Middle frontal gyrus (tissue), 1 donor: Measurements from ENCODE around the gene PRELID3B.

ENCODE experiments used
- DNase-seq: peaks from one replicate; pipeline ENCODE4 v3.0.0-alpha.2; 2015; ENCODE audit warnings: low spot score; ENCODE audit errors: extremely low spot score

Gene PRELID3B

GRCh38 chr20:59010321-59010994 lies 32.1 kb downstream of the PRELID3B start:
- DNase-seq, result no peak

DNA sequence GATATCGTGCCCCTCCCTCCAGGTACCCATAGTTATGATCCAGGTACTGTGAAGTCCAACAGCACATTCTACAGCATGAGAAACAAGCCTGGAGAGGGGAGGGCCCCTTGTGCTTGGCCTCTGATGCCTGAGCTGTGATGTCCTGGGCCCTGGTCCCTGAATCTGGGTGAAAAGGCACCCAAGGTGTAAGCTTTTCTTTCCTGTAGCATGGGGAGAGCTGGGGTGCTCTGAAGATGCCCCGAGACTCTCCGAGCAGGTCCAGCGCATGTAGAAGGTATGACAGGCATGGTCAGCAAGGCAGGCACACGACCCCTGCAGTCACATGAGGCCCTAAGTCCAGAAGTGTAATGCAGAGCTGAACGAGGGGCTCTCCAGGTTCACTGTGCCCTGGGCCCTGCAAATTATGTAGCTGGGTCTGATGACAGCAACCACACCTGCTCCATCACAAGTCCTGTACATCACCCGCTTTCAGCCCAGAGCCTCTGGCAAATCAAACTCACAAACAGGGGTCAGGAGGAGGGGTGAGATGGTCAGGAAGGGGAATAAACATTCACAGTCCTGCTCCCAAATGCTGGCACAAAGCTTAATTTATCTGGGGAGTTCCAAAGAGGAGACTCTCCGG lies 33.8 kb downstream of the PRELID3B start:
- DNase-seq, result no peak

DNA sequence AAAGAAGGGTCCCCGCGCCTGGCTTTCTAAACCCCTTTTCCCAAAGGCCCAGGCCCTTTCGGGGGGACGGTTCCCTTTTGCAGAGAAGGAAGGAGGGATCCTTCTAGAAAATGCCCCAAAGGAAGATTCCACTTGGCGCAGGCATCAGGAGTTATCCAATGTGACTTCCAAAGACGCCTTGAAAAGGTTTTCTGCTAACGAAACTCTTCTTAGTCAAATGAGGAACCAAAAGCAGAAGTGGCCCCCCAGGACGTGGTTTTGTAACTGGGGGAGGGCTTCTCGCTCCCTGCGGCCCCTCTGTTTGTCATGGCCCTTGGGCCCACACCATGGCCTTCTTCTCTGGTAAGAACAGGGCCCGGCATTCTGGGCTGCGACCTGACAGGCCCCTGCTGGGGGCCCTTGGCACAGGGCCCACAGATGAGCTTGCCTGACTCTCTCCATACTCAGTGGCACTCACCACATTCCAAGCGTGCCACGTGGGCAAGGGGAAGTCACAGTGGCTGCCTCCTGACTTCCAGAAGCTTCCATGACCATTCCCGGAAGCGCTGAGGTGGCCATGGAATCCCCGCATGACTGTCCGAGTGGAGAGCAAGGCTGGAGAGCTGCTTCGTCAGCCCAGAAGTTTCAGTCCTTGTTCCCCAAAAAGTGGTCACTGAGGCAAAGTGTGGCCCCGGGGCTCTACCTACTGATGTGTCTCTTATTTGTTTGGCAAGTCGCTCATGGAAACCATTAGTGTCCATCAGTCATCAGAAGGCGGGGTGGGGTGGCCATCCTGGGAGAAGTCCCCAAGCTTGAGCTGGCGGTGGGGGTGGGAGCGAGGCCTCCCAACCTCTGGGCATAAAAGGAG lies 34.7 kb downstream of the PRELID3B start:
- DNase-seq, result no peak

GRCh38 chr20:59006864-59007664 lies 35.5 kb downstream of the PRELID3B start, which contains the start of gene CTSZ:
CTSZ (minus strand) TSS chr20:59007254; CDS start chr20:59007128, 126 bp downstream.
- DNase-seq, result no peak

GRCh38 chr20:59006167-59006863 lies 36.3 kb downstream of the PRELID3B start:
- DNase-seq, result no peak

DNA sequence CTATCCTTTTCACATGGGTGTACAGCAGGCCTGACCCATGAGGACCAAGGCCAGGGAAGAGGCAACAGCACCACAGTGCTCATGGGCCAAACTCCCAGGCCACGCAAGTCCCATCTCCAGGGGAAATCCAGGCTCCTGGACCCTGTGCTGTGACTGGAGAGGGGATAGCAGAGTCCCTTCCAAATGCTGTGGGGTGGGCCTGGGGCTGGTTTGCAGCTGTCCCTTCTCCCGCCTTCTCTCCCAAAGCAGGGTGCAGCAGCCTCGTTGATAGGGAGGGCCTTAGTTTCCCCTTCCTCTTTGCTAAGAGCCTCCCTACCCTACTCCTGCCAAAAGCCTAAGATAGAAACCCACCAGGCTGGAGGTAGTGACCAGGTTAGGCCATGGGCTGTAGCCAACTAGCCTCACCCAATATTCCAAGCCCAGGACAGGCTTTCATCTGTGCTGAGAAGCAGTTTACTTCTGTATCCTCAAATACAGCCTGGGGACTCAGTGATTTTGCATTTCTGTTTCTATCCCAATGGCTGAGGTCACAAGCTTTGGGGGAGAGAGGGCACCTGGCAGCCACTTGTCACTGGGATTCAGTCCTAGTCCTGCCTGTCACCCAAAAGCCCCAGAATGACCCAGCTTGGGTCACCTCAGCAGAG lies 36.9 kb downstream of the PRELID3B start:
- no peak for DNase-seq

DNA sequence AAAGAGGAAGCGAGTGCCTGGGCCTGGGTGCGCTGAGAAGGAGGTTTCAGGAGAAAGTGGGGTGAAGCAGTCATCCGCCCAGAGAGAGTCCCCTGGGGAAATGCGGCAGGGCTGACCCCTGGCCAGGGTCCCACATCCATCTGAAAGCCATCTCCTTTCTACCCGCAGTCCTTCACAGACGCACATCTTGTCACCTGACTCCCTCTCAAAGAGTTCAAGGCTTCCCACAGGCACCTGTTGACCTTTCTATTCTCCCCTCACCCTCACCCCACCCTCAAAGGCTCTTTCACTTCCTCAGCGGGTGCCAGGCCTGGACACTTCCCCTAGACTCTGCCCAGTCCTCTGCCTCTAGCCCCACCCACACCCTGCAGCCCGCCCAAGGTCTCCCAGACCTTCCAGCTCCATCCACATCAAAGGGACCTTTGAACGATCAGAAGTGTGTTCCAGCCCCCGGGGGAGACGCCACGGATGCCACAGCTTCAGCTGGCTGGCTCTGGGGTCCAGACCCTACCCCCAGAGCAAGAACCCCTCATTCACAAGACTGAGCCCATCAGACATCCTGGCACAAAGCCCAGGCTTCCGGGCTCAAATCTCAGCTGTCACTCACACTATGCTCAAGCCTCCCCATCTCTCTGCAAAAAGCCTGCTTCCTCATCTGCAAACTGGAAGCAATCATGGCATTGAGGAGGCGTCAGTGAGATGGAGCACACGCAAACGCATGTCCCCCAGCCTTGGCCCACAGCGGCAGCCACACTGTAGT lies 37.6 kb downstream of the PRELID3B start:
- no peak for DNase-seq

DNA sequence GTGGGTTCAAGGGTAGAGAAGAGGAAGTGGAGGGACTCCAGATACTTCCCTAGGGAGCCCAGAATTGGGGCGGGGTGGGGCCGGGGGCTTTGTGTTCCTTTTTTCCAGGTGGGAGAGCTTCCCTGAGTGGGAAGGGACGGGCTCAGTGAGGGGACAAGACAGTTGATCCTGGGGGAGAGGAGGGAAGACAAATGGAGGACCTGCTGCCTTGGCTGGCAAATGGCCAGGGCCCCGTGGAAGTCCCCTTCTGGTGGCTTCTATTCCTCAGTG lies 38.2 kb downstream of the PRELID3B start:
- DNase-seq, result no peak

GRCh38 chr20:59003836-59004492 lies 38.6 kb downstream of the PRELID3B start:
- DNase-seq, result no peak

- no peak for DNase-seq
These were observed 39.6 kb downstream of the PRELID3B start for GRCh38 chr20:59002874-59003399.

GRCh38 chr20:59002388-59002787 lies 40.2 kb downstream of the PRELID3B start:
- DNase-seq, result no peak

GRCh38 chr20:59001449-59002171 lies 41.0 kb downstream of the PRELID3B start:
- no peak for DNase-seq

DNA sequence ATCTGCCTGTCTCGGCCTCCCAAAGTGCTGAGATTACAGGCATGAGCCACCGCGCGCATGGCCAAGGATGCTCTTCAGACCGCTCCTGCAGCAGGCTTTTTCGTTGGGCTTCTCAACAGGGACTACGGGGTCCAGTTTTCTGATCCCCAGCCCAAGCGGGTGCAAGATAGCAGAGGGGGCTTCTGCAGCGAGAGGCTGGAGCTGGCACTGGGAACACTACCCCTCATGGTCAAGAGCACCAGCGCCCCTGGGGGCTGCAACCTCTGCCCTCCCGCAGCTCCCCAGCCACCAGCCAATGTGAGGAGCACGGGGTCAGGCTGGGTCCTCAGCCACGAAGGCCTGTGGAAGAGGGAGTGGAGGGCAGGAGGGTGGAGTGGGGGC lies 41.5 kb downstream of the PRELID3B start:
- no peak for DNase-seq

GRCh38 chr20:59000326-59000725 lies 42.3 kb downstream of the PRELID3B start:
- no peak for DNase-seq

DNA sequence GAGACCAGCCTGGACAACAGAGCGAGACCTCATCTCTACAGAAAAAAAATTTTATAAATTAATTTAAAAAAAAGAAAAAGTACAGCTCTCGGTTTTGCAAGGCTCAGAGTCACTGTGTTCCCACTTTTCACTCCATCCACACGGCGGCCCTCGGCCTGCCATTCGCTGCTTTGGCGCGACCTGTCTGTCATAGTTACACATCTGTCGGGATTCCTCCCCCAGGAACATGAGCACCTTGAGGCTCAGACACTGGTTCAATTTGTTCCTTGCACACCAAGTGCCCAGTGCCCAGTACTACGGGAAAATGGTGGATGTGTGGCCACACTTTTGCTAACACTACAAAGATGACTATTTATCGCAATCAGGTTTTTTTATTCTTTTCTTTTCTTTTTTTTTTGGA lies 43.9 kb downstream of the PRELID3B start:
- DNase-seq, result no peak

- DNase-seq, result no peak
These were observed 45.3 kb downstream of the PRELID3B start for GRCh38 chr20:58997141-58997770.

DNA sequence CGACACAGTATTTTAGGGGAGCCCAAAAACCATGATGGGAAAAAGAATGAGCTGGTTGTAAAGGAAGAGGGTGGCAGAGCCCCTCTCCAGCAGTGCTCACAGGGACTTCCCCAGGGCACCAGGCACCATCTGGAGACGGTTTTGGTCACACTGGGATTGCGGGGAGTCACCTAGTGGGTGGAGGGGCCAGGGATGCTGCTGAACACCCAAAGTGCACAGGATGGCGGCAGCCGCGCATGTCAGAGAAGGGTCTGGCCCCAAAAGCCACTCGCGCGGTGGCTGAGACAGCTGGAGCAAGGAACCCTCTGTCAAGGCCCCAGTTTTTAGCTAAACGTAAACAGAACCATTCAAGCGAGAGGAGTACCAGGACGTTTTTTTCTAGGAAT lies 46.4 kb downstream of the PRELID3B start:
- no peak for DNase-seq
